ENCODE data around the gene IL23R.

Gene IL23R

GRCh38 chr1:67159233-67159632, 7.0 kb upstream of the IL23R start:
- TF ChIP-seq, protein P1, sequence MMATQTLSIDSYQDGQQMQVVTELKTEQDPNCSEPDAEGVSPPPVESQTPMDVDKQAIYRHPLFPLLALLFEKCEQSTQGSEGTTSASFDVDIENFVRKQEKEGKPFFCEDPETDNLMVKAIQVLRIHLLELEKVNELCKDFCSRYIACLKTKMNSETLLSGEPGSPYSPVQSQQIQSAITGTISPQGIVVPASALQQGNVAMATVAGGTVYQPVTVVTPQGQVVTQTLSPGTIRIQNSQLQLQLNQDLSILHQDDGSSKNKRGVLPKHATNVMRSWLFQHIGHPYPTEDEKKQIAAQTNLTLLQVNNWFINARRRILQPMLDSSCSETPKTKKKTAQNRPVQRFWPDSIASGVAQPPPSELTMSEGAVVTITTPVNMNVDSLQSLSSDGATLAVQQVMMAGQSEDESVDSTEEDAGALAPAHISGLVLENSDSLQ (IDR thresholded peaks at IDR 0.05), result no peak
- TF ChIP-seq LEF1 (IDR thresholded peaks at IDR 0.05; ENCODE audit: borderline replicate concordance) (no peak), FOXM1 (IDR thresholded peaks at IDR 0.05; ENCODE audit: borderline replicate concordance) (no peak), SUZ12 (IDR thresholded peaks at IDR 0.05) (no peak), FOXA1 (IDR thresholded peaks at IDR 0.05) (no peak), SP1 (IDR thresholded peaks at IDR 0.05) (no peak), ELF4 (IDR thresholded peaks at IDR 0.05) (no peak), HDGF (IDR thresholded peaks at IDR 0.05; ENCODE audit: borderline replicate concordance) (no peak), L3MBTL2 (conservative IDR thresholded peaks at IDR 0.05) (no peak), CTBP1 (IDR thresholded peaks at IDR 0.05; ENCODE audit: borderline replicate concordance) (no peak), TARDBP (IDR thresholded peaks at IDR 0.05) (no peak), BHLHE40 (IDR thresholded peaks at IDR 0.05; ENCODE audit: borderline replicate concordance) (no peak), NFRKB (IDR thresholded peaks at IDR 0.05) (no peak), ZNF384 (IDR thresholded peaks at IDR 0.05) (no peak), FOXK2 (IDR thresholded peaks at IDR 0.05) (no peak), ARNT (IDR thresholded peaks at IDR 0.05) (no peak)
- DNase-seq (ENCODE audit: extremely low spot score), result no peak
- ChIA-PET POLR2A (no interaction called here), CTCF (no interaction called here)

DNA sequence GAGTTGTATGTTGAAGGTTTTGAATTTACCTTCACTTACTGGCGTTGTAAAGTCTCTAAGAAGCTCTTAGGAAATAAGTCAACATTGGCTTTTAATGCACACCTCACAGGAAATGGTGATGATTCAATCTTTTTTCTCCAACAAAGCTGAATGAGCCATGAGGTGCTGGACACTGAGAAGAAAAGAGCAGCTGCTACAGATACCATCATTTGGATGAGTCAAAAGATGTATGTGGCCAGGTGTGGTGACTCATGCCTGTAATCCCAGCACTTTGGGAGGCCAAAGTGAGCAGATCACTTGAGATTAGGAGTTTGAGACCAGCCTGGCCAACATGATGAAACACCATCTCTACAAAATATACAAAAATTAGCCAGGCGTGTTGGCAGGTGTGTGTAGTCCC, 3.3 kb upstream of the IL23R start:
- POLR2A ChIA-PET, result no interaction called here
- no peak for TF ChIP-seq FOXK2 (IDR thresholded peaks at IDR 0.05)
- DNase-seq (ENCODE audit: extremely low spot score), result no peak
- CTCF ChIA-PET, result no interaction called here

GRCh38 chr1:67165468-67166041, 699 bp upstream of the IL23R start:
- DNase-seq (ENCODE audit: extremely low spot score), result no peak
- ChIA-PET CTCF (no interaction called here), POLR2A (no interaction called here)
- TF ChIP-seq ARNT (IDR thresholded peaks at IDR 0.05) (no peak), ELF4 (IDR thresholded peaks at IDR 0.05) (no peak), TARDBP (IDR thresholded peaks at IDR 0.05) (no peak)

DNA sequence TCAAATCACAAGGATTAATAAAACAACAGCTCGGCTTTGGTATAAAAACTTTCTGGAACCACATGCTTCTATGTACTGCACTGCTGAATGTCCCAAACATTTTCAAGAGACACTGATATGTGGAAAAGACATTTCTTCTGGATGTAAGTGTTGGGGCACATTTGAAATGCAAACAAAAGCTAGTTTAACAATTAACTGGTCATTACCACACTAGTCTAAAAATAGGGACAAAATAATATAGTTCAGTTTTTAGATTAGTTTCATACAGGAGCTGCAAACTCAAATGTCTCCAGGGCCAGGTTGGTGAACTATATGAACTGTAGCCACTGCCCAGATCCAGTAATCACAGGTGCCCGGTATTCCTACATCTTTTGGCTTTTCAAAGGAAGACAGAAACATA, 3.2 kb downstream of the IL23R start:
- no peak for DNase-seq (ENCODE audit: extremely low spot score)
- no peak for TF ChIP-seq CTBP1 (IDR thresholded peaks at IDR 0.05; ENCODE audit: borderline replicate concordance)
- no peak for TF ChIP-seq LEF1 (IDR thresholded peaks at IDR 0.05; ENCODE audit: borderline replicate concordance)
- TF ChIP-seq TARDBP (IDR thresholded peaks at IDR 0.05), result no peak
- no peak for TF ChIP-seq ARNT (IDR thresholded peaks at IDR 0.05)
- no peak for TF ChIP-seq FOXM1 (IDR thresholded peaks at IDR 0.05; ENCODE audit: borderline replicate concordance)
- TF ChIP-seq ZNF384 (IDR thresholded peaks at IDR 0.05), result no peak
- TF ChIP-seq SUZ12 (IDR thresholded peaks at IDR 0.05), result no peak
- TF ChIP-seq ELF4 (IDR thresholded peaks at IDR 0.05), result no peak
- TF ChIP-seq, protein P1 (IDR thresholded peaks at IDR 0.05), result no peak
- no peak for TF ChIP-seq L3MBTL2 (conservative IDR thresholded peaks at IDR 0.05)
- no peak for TF ChIP-seq SP1 (IDR thresholded peaks at IDR 0.05)
- no peak for TF ChIP-seq BHLHE40 (IDR thresholded peaks at IDR 0.05; ENCODE audit: borderline replicate concordance)
- no peak for TF ChIP-seq FOXK2 (IDR thresholded peaks at IDR 0.05)
- CTCF ChIA-PET, result no interaction called here
- POLR2A ChIA-PET, result no interaction called here

DNA sequence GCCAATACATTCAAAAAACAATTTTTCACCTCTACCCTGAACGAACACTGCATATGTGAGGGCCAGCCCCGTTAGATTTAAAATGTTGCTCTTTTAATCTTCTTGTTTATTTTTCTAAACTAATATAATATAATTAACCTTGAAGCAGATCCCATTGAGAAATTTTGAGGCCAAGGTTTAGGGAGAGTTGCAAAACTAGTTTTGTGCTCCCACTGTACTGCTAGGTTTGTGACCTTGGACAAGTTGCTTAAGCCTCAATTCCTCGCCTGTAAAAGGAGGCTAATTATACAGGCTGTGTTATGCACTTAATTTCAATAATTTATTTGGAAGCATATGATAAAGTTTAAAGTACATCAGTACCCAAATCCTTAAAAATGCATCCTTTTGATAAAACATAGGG, 3.7 kb downstream of the IL23R start:
- TF ChIP-seq L3MBTL2 (conservative IDR thresholded peaks at IDR 0.05) (no peak), TARDBP (IDR thresholded peaks at IDR 0.05) (no peak), FOXM1 (IDR thresholded peaks at IDR 0.05; ENCODE audit: borderline replicate concordance) (no peak), ARNT (IDR thresholded peaks at IDR 0.05) (no peak), ELF4 (IDR thresholded peaks at IDR 0.05) (no peak), FOXK2 (IDR thresholded peaks at IDR 0.05) (no peak), FOXA1 (IDR thresholded peaks at IDR 0.05) (no peak), HDGF (IDR thresholded peaks at IDR 0.05; ENCODE audit: borderline replicate concordance) (no peak), SP1 (IDR thresholded peaks at IDR 0.05) (no peak), NFRKB (IDR thresholded peaks at IDR 0.05) (no peak), SUZ12 (IDR thresholded peaks at IDR 0.05) (no peak), LEF1 (IDR thresholded peaks at IDR 0.05; ENCODE audit: borderline replicate concordance) (no peak), ZNF384 (IDR thresholded peaks at IDR 0.05) (no peak), BHLHE40 (IDR thresholded peaks at IDR 0.05; ENCODE audit: borderline replicate concordance) (no peak), CTBP1 (IDR thresholded peaks at IDR 0.05; ENCODE audit: borderline replicate concordance) (no peak)
- TF ChIP-seq, protein P1 (IDR thresholded peaks at IDR 0.05), result no peak
- no peak for DNase-seq (ENCODE audit: extremely low spot score)
- ChIA-PET POLR2A (no interaction called here), CTCF (no interaction called here)

DNA sequence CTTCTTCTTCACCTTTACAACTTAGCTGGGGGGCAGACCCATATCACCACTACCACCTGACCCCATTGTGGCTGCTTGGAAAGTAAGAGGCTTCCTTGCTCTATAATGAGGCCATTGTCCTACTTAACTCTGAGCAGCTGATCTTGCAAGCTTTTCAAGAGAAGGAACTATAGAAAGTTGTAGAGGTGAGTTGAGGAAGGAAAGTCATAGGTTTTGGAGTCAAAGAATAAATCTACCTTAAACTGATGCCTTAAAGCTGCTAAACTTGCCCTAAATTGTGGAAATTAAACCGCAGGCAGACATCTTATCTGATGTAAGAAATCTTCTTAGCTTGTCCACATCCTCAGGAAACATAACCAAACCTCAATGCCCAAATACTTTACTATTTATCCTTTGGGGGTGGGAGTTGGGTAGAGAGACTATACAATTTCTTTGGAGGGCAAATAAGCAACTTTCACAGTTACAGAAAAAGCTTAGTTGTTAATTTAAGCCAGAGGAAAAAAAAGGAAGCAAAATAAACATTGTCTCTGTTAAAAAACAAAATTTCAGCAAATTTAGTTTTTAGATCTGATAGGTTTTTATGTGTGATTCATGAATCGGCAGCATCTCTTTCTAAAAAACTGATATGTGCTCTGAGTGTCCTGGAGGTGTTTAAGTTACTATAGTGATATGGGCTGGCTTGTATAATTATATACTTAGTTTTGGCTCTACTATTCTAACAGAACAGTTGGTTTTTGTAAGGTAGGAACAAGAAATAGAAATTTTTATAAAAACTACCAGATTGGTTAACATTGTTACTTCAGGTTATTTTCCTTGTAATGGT, 4.7 kb downstream of the IL23R start:
- ChIA-PET POLR2A (no interaction called here), CTCF (interaction anchor here (1.2 kb wide), 1 partner anchor 22 kb away, joined by 4 read pairs; no protein-coding TSS in a partner anchor)
- TF ChIP-seq CTBP1 (IDR thresholded peaks at IDR 0.05; ENCODE audit: borderline replicate concordance) (no peak), ZNF384 (IDR thresholded peaks at IDR 0.05) (no peak), FOXM1 (IDR thresholded peaks at IDR 0.05; ENCODE audit: borderline replicate concordance) (no peak), TARDBP (IDR thresholded peaks at IDR 0.05) (no peak), ARNT (IDR thresholded peaks at IDR 0.05) (no peak), BHLHE40 (IDR thresholded peaks at IDR 0.05; ENCODE audit: borderline replicate concordance) (no peak), L3MBTL2 (conservative IDR thresholded peaks at IDR 0.05) (no peak), SUZ12 (IDR thresholded peaks at IDR 0.05) (no peak), FOXA1 (IDR thresholded peaks at IDR 0.05) (no peak), HDGF (IDR thresholded peaks at IDR 0.05; ENCODE audit: borderline replicate concordance) (no peak)
- TF ChIP-seq, protein P1 (IDR thresholded peaks at IDR 0.05), result no peak
- DNase-seq (ENCODE audit: extremely low spot score), result no peak
